GM12878 (cell line): ENCODE results near the gene SYNGR3.

Experiments
- BCL11A ChIP-seq: IDR thresholded peaks from 2 replicates; pipeline ENCODE4 v1.6.1; 2011; ENCODE audit warnings: low read depth, low read length
- CREM ChIP-seq: IDR thresholded peaks from 2 replicates; pipeline ENCODE4 v1.6.1; 2014; ENCODE audit warnings: antibody characterized with exemption, low read depth
- CTCF ChIP-seq, 3 experiments: IDR thresholded peaks in 2 of 3; conservative IDR thresholded peaks in 1 of 3; 2 replicates each; pipeline ENCODE4 v1.5.1; 2011; ENCODE audit warnings: low read depth in 3 of 3, low read length in 3 of 3, mild to moderate bottlenecking in 3 of 3, control low read depth in 2 of 3, moderate library complexity in 2 of 3, inconsistent platforms in 1 of 3, mixed read lengths in 1 of 3; ENCODE audit not compliant: control insufficient read depth in 2 of 3, insufficient read depth in 1 of 3; ENCODE audit errors: extremely low read depth in 1 of 3
- E2F4 ChIP-seq: IDR thresholded peaks from 2 replicates; pipeline ENCODE4 v1.6.1; 2012; ENCODE audit warnings: low read depth, low read length, improper control_type of control experiment
- EZH2 ChIP-seq: IDR thresholded peaks from 2 replicates; pipeline ENCODE4 v1.6.1; 2012; ENCODE audit warnings: low read depth, mild to moderate bottlenecking, control low read depth, inconsistent platforms, low read length, borderline replicate concordance; ENCODE audit not compliant: control insufficient read depth
- FOXK2 ChIP-seq: fragments of 450-650 bp; IDR thresholded peaks from 2 replicates; pipeline ENCODE4 v1.6.1; 2017; ENCODE audit warnings: mild to moderate bottlenecking, moderate library complexity
- MXI1 ChIP-seq: fragments of 150-350 bp; IDR thresholded peaks from 2 replicates; pipeline ENCODE4 v1.6.1; 2011; ENCODE audit warnings: low read depth, mild to moderate bottlenecking, inconsistent platforms, low read length, improper control_type of control experiment
- REST ChIP-seq: IDR thresholded peaks from 2 replicates; pipeline ENCODE4 v1.6.1; 2012; ENCODE audit warnings: mild to moderate bottlenecking, low read depth, low read length

- TF ChIP-seq FOXK2 (no peak), EZH2 (no peak), CTCF (IDR thresholded peaks at IDR 0.05 in 2 of 3, conservative IDR thresholded peaks at IDR 0.05 in 1 of 3; ENCODE audit: control insufficient read depth in 2 of 3, extremely low read depth in 1 of 3, insufficient read depth in 1 of 3, low read depth in 3 of 3, low read length in 3 of 3) (no peak), BCL11A (no peak), E2F4 (no peak), CREM (no peak), REST (no peak), MXI1 (no peak)
Observed at GRCh38 chr16:1958715-1959268, 31.0 kb upstream of the SYNGR3 start.
